SK-N-MC (cell line): ENCODE measurements around the gene THUMPD1.

Source experiments
- EZH2 ChIP-seq: fragments of 200-600 bp; sonication (generic); IDR thresholded peaks from one replicate; pipeline ENCODE4 v1.6.1; 2017; ENCODE audit warnings: antibody characterized with exemption
- FOXP2 ChIP-seq: optimal IDR thresholded peaks from 2 replicates; pipeline ENCODE3; 2011; ENCODE audit warnings: mild to moderate bottlenecking, moderate library complexity; ENCODE audit not compliant: insufficient read depth; ENCODE audit errors: extremely low read length, control extremely low read depth
- POLR2AphosphoS5 ChIP-seq: IDR thresholded peaks from 2 replicates; pipeline ENCODE4 v1.6.1; 2012; ENCODE audit warnings: mild to moderate bottlenecking, low read depth, low read length, borderline replicate concordance

DNA sequence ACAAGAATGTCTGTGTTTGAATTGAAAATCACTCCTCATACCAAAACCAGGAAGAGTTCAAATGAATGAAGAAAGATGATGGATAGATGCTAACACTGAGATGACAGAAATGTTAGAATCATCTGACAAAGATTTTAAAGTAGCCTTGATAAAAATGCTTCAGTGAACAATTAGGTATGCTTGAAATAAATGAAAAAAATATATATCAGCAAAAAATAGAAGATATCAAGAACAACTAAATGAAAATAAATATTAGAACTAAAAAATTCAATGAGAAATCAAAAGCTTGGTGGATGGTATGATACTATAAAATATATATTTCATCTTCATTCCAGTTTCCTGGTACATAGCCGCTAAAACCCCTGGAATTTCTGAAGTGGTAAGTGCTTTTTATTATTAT, 13.6 kb upstream of the THUMPD1 start:
- TF ChIP-seq POLR2AphosphoS5 (no peak), FOXP2 (no peak), EZH2 (no peak)
